Endothelial cell of umbilical vein (primary cell): Measurements from ENCODE around the gene UBAP1. TPM values are rescaled to one million over a fixed set of nuclear protein-coding genes. Genes with fewer than 3 reads are reported as not detected.

Experiments used
- BruUV-seq: library from RNA; stranded (reverse); fragments of 400-500 nt; replicated peaks from 2 replicates; lab custom pipeline; 2021; lab: Mats Ljungman, UMichigan
- CTCF ChIA-PET: fragments of 300-600, 350-600 bp; sonication (Branson Sonifier 250); formaldehyde crosslinking; loops from one replicate; lab custom pipeline; 2021; ENCODE audit warnings: antibody characterized with exemption, inconsistent platforms; lab: Charles Lee
- POLR2A ChIA-PET: fragments of 300-600, 350-600 bp; sonication (Branson Sonifier 250); formaldehyde crosslinking; loops from one replicate; lab custom pipeline; 2021; ENCODE audit warnings: antibody characterized with exemption, inconsistent platforms; lab: Charles Lee
- DNase-seq: peaks from one replicate; pipeline ENCODE4 v3.0.0-alpha.2; 2011; ENCODE audit warnings: low read depth, low spot score
- FAIRE-seq: peaks from 2 replicates; lab custom pipeline; 2011; peaks lifted over from hg19 to GRCh38; lab: Jason Lieb, UNC
- H2AFZ ChIP-seq: 2 replicates; pipeline ENCODE4 v1.6.0; 2012; ENCODE audit warnings: low read depth, low read length, control low read depth, inconsistent platforms
- H3K27ac ChIP-seq: 2 replicates; pipeline ENCODE4 v1.5.1; 2011; ENCODE audit warnings: low read depth, mild to moderate bottlenecking, control low read depth, low read length, moderate library complexity; ENCODE audit not compliant: insufficient read depth
- H3K27me3 ChIP-seq, 2 experiments: 2 replicates each; pipeline versions ENCODE4 v1.6.0 to v1.6.1; 2011; ENCODE audit warnings: low read length in 2 of 2, mixed read lengths in 1 of 2; ENCODE audit not compliant: control insufficient read depth in 2 of 2, insufficient read depth in 2 of 2
- H3K36me3 ChIP-seq, 2 experiments: 2 replicates in 1 of 2; 3 replicates in 1 of 2; pipeline ENCODE4 v1.5.1; 2011; ENCODE audit warnings: low read length in 2 of 2, mild to moderate bottlenecking in 1 of 2, moderate library complexity in 1 of 2; ENCODE audit not compliant: control insufficient read depth in 2 of 2, insufficient read depth in 2 of 2; ENCODE audit errors: extremely low read depth in 1 of 2
- H3K4me1 ChIP-seq: 3 replicates; pipeline ENCODE4 v1.5.1; 2011; ENCODE audit warnings: mild to moderate bottlenecking, low read length; ENCODE audit not compliant: control insufficient read depth, insufficient read depth; ENCODE audit errors: extremely low read depth
- H3K4me2 ChIP-seq: 2 replicates; pipeline ENCODE4 v1.6.1; 2011; ENCODE audit warnings: low read length, control low read depth, mixed read lengths; ENCODE audit not compliant: insufficient read depth
- H3K4me3 ChIP-seq, 3 experiments: fragments of 200-600 bp in 1 of 3; sonication (generic), shearing (Covaris generic) in 1 of 3; replicated peaks in 1 of 3; 2 replicates each; pipeline ENCODE4 v1.5.1; 2011 to 2016; ENCODE audit warnings: control low read depth in 3 of 3, low read length in 3 of 3, mild to moderate bottlenecking in 2 of 3, inconsistent platforms in 1 of 3, low read depth in 1 of 3, moderate library complexity in 1 of 3; ENCODE audit not compliant: insufficient read depth in 1 of 3
- H3K79me2 ChIP-seq: 2 replicates; pipeline ENCODE4 v1.6.0; 2012; ENCODE audit warnings: low read length, inconsistent platforms; ENCODE audit not compliant: control insufficient read depth, insufficient read depth
- H3K9ac ChIP-seq: replicated peaks from 2 replicates; pipeline ENCODE3; 2011; ENCODE audit warnings: low read length, control low read depth; ENCODE audit not compliant: insufficient read depth; ENCODE audit errors: extremely low read depth
- H3K9me1 ChIP-seq: replicated peaks from 3 replicates; pipeline ENCODE4 v1.6.0; 2011; ENCODE audit warnings: mild to moderate bottlenecking, low read length; ENCODE audit not compliant: control insufficient read depth, insufficient read depth; ENCODE audit errors: extremely low read depth
- H3K9me3 ChIP-seq: replicated peaks from 2 replicates; pipeline ENCODE4 v1.5.1; 2012; ENCODE audit warnings: low read length, inconsistent platforms; ENCODE audit not compliant: control insufficient read depth, insufficient read depth
- H4K20me1 ChIP-seq: replicated peaks from 2 replicates; pipeline ENCODE3; 2011; ENCODE audit warnings: mild to moderate bottlenecking, low read length; ENCODE audit not compliant: control insufficient read depth, insufficient read depth; ENCODE audit errors: extremely low read depth
- EZH2 ChIP-seq: IDR thresholded peaks from 2 replicates; pipeline ENCODE4 v1.6.1; 2012; ENCODE audit warnings: borderline replicate concordance, low read depth, mild to moderate bottlenecking, moderate library complexity, low read length, inconsistent platforms; ENCODE audit not compliant: severe bottlenecking
- FOS ChIP-seq: IDR thresholded peaks from 2 replicates; pipeline ENCODE4 v1.6.1; 2011; ENCODE audit warnings: mild to moderate bottlenecking, low read length, moderate library complexity, borderline replicate concordance; ENCODE audit not compliant: insufficient read depth
- GATA2 ChIP-seq: IDR thresholded peaks from 2 replicates; pipeline ENCODE4 v1.7.0; 2011; ENCODE audit warnings: low read depth, mild to moderate bottlenecking, moderate library complexity, mixed read lengths, low read length; ENCODE audit not compliant: insufficient read length, insufficient read depth
- JUN ChIP-seq: IDR thresholded peaks from 2 replicates; pipeline ENCODE4 v1.6.1; 2011; ENCODE audit warnings: borderline replicate concordance, low read depth; ENCODE audit not compliant: insufficient read length, insufficient read depth
- MYC ChIP-seq: IDR thresholded peaks from one replicate; pipeline ENCODE4 v1.6.1; 2011; ENCODE audit warnings: mild to moderate bottlenecking, low read depth, low read length
- POLR2A ChIP-seq: IDR thresholded peaks from 2 replicates; pipeline ENCODE4 v1.6.1; 2012; ENCODE audit warnings: low read depth, mild to moderate bottlenecking, control low read depth, low read length
- POLR2AphosphoS5 ChIP-seq: IDR thresholded peaks from 2 replicates; pipeline ENCODE4 v1.6.1; 2012; ENCODE audit warnings: low read depth, mild to moderate bottlenecking, control low read depth, low read length, moderate library complexity; ENCODE audit not compliant: insufficient read depth
- dilution Hi-C: fragments of 300-500 bp; cut with MboI; formaldehyde crosslinking; loops from one replicate; pipeline ENCODE4 v1.15.0; 2019; ENCODE audit warnings: low sequenced_read_pairs; ENCODE audit not compliant: extremely low pct_ligation_motif_present
- intact Hi-C: fragments of 100-400 bp; cut with micrococcal nuclease; formaldehyde crosslinking; loops from one replicate; pipeline ENCODE4 v1.10.0; 2022
- polyA plus RNA-seq, 4 experiments: library from polyadenylated mRNA; depleted of rRNA in 3 of 4; stranded (reverse) in 3 of 4; unstranded in 1 of 4; fragments of >200 nt; gene quantifications; 2 replicates each; pipeline versions ENCODE4 v1.2.1 to v1.2.3, GENCODE V29; 2011 to 2012; ENCODE audit warnings: missing spikeins in 1 of 4
- total RNA-seq: library from RNA; stranded (reverse); gene quantifications from 2 replicates; pipeline ENCODE4 v1.2.3, GENCODE V29; 2021
- TF ChIP-seq, protein P1 (sequence below): IDR thresholded peaks from 2 replicates; pipeline ENCODE4 v1.6.1; 2011; ENCODE audit not compliant: insufficient read depth, insufficient read length
- TF ChIP-seq, protein P2 (sequence below), 2 donors: IDR thresholded peaks; 1 replicate in 1 of 2; 2 replicates in 1 of 2; pipeline ENCODE4 v1.5.1; 2011; ENCODE audit warnings: low read length in 2 of 2, mild to moderate bottlenecking in 2 of 2, moderate library complexity in 2 of 2, control low read depth in 1 of 2, inconsistent platforms in 1 of 2, low read depth in 1 of 2; ENCODE audit not compliant: insufficient read depth in 1 of 2; ENCODE audit errors: extremely low read depth in 1 of 2

Gene UBAP1
- total and polyA plus RNA-seq, 2 donors (not counting 3 experiments of a cell fraction or from before 2014, with no cell fraction given): 38.8 TPM

- H3K27me3 ChIP-seq: no peaks in the 10 kb centered on the region
- POLR2A ChIA-PET: no interaction called here
- H3K79me2 ChIP-seq: no peaks in the 10 kb centered on the region
- BruUV-seq: no TSS peak
- no peak overlapping the region for H3K9ac ChIP-seq
- H3K4me2 ChIP-seq: no peak overlapping the region
- TF ChIP-seq FOS (no peak), MYC (no peak)
- CTCF ChIA-PET: interaction anchor here (0.7 to 4.8 kb wide), 12 partner anchors 10 to 349 kb away, joined by 3 to 43 read pairs (median 5); partner anchors contain the start of genes MYORG and UBAP1
- H3K9me3 ChIP-seq: no peaks in the 10 kb centered on the region
- no peaks in the 10 kb centered on the region for H4K20me1 ChIP-seq
- H2AFZ ChIP-seq: no peak overlapping the region
- no peaks in the 10 kb centered on the region for H3K9me1 ChIP-seq
- H3K4me1 ChIP-seq: no peaks in the 10 kb centered on the region
- H3K27ac ChIP-seq: no peak overlapping the region
- intact Hi-C loops: loop anchor here (5.0 kb wide), 1 partner anchor 72 kb away; the partner anchor contains the start of genes KIF24 and NUDT2
- H3K36me3 ChIP-seq: peaks cover 3 to 15% of the 10 kb centered on the region in 2 experiments
- dilution Hi-C loops: no loop called here
- FAIRE-seq (no peak), DNase-seq (no peak)
- no peak overlapping the region for H3K4me3 ChIP-seq
Observed at GRCh38 chr9:34254966-34255825, 76.4 kb downstream of the UBAP1 start.

- H3K9me1 ChIP-seq: no peaks in the 10 kb centered on the region
- ChIA-PET POLR2A (no interaction called here), CTCF (interaction anchor here (0.7 to 4.8 kb wide), 8 partner anchors 9 to 348 kb away, joined by 3 to 43 read pairs (median 5); partner anchors contain the start of gene MYORG)
- BruUV-seq: no TSS peak
- H3K9me3 ChIP-seq: no peaks in the 10 kb centered on the region
- TF ChIP-seq POLR2AphosphoS5 (no peak), JUN (no peak), GATA2 (no peak), POLR2A (no peak), EZH2 (no peak), FOS (no peak)
- TF ChIP-seq, protein P1, sequence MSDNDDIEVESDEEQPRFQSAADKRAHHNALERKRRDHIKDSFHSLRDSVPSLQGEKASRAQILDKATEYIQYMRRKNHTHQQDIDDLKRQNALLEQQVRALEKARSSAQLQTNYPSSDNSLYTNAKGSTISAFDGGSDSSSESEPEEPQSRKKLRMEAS: no peak
- TF ChIP-seq, protein P2, sequence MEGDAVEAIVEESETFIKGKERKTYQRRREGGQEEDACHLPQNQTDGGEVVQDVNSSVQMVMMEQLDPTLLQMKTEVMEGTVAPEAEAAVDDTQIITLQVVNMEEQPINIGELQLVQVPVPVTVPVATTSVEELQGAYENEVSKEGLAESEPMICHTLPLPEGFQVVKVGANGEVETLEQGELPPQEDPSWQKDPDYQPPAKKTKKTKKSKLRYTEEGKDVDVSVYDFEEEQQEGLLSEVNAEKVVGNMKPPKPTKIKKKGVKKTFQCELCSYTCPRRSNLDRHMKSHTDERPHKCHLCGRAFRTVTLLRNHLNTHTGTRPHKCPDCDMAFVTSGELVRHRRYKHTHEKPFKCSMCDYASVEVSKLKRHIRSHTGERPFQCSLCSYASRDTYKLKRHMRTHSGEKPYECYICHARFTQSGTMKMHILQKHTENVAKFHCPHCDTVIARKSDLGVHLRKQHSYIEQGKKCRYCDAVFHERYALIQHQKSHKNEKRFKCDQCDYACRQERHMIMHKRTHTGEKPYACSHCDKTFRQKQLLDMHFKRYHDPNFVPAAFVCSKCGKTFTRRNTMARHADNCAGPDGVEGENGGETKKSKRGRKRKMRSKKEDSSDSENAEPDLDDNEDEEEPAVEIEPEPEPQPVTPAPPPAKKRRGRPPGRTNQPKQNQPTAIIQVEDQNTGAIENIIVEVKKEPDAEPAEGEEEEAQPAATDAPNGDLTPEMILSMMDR (IDR thresholded peaks at IDR 0.05; ENCODE audit: extremely low read depth in 1 of 2, insufficient read depth in 1 of 2, low read depth in 1 of 2, low read length in 2 of 2): peak in 1 of 2 donors; percentile 43
- intact Hi-C loops (no loop called here), dilution Hi-C loops (no loop called here)
- H4K20me1 ChIP-seq: no peaks in the 10 kb centered on the region
- FAIRE-seq (peak; percentile 31), DNase-seq (no peak)
- no peaks in the 10 kb centered on the region for H3K27me3 ChIP-seq
- no peak overlapping the region for H3K4me3 ChIP-seq
- no peaks in the 10 kb centered on the region for H3K79me2 ChIP-seq
- H3K36me3 ChIP-seq: peaks cover 0 to 7% of the 10 kb centered on the region in 2 experiments
- H3K4me1 ChIP-seq: no peaks in the 10 kb centered on the region
- no peak overlapping the region for H3K4me2 ChIP-seq
- H3K27ac ChIP-seq: no peak overlapping the region
- no peak overlapping the region for H2AFZ ChIP-seq
- no peak overlapping the region for H3K9ac ChIP-seq
Observed at GRCh38 chr9:34256104-34256503, 77.3 kb downstream of the UBAP1 start.
